ENCODE data around the gene SIL1. TPM values are rescaled to one million over a fixed set of nuclear protein-coding genes. Genes with fewer than 3 reads are reported as not detected.

Gene SIL1
- total RNA-seq, 1 donor: 31.7 TPM

DNA sequence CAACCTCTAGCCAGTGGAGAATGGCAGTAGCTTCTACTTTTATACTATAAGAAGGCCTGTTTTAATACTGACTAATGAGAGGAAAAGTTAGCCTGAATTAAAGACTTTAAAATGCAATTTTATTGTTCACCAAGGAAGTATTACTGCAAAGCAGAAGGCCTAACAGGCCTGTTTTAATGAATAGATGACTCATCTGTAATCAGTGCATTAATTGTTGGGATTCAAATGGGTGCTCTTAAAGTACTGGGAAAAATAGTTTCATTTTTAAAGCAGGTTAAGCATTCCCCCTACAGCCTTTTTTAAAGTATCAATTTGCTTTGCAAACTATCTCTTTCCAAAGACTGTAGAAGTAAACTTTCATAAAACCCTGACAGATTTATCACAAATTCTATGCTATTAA lies 147.7 kb downstream of the SIL1 start:
- no peak for DNase-seq (ENCODE audit: low read depth)
- no peak overlapping the region for H3K4me3 ChIP-seq (ENCODE audit: low read depth, low read length)
- TF ChIP-seq, protein P1, sequence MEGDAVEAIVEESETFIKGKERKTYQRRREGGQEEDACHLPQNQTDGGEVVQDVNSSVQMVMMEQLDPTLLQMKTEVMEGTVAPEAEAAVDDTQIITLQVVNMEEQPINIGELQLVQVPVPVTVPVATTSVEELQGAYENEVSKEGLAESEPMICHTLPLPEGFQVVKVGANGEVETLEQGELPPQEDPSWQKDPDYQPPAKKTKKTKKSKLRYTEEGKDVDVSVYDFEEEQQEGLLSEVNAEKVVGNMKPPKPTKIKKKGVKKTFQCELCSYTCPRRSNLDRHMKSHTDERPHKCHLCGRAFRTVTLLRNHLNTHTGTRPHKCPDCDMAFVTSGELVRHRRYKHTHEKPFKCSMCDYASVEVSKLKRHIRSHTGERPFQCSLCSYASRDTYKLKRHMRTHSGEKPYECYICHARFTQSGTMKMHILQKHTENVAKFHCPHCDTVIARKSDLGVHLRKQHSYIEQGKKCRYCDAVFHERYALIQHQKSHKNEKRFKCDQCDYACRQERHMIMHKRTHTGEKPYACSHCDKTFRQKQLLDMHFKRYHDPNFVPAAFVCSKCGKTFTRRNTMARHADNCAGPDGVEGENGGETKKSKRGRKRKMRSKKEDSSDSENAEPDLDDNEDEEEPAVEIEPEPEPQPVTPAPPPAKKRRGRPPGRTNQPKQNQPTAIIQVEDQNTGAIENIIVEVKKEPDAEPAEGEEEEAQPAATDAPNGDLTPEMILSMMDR (IDR thresholded peaks at IDR 0.05; ENCODE audit: insufficient read depth, low read length): no peak

DNA sequence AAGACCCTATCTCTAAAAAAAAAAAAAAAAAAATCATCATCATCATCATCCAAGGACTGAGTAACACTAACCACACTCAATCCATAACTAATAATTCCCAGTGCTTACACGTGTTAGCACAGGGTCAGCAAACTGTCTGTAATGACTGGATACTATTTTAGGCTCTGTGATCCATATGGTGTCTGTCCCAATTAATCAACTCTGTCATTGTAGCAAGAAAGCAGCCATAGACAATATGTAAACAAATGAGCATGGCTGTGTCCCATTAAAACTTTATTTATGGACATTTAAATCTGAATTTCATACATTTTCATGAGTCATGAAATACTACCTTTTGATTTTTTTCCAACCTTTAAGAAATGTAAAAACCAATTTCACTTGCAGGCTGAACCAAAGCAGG lies 148.4 kb downstream of the SIL1 start:
- TF ChIP-seq, protein P1 (IDR thresholded peaks at IDR 0.05; ENCODE audit: insufficient read depth, low read length): no peak
- no peak for DNase-seq (ENCODE audit: low read depth)
- H3K4me3 ChIP-seq (ENCODE audit: low read depth, low read length): no peak overlapping the region

DNA sequence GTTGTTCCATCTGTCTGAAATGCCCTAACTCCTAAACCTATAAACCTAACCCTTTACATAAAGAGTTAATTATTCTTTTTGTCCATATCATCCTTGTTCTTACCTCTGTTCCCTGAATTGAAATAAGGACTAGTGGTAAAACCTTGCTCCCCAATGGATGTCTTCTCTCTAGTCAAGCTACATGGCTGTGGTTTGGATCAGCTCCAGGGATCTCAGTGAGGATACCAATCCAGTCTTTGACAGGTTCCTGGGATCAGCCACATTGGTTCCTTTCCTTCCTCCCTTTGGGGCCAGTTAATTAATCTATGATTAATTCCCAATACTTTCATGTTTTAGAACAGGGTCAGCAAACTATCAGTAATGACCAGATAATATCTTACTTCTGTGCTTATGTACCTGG lies 151.6 kb downstream of the SIL1 start:
- peak; percentile 8 for DNase-seq (ENCODE audit: low read depth)
- no peak overlapping the region for H3K4me3 ChIP-seq (ENCODE audit: low read depth, low read length)
- TF ChIP-seq, protein P1 (IDR thresholded peaks at IDR 0.05; ENCODE audit: insufficient read depth, low read length): no peak

DNA sequence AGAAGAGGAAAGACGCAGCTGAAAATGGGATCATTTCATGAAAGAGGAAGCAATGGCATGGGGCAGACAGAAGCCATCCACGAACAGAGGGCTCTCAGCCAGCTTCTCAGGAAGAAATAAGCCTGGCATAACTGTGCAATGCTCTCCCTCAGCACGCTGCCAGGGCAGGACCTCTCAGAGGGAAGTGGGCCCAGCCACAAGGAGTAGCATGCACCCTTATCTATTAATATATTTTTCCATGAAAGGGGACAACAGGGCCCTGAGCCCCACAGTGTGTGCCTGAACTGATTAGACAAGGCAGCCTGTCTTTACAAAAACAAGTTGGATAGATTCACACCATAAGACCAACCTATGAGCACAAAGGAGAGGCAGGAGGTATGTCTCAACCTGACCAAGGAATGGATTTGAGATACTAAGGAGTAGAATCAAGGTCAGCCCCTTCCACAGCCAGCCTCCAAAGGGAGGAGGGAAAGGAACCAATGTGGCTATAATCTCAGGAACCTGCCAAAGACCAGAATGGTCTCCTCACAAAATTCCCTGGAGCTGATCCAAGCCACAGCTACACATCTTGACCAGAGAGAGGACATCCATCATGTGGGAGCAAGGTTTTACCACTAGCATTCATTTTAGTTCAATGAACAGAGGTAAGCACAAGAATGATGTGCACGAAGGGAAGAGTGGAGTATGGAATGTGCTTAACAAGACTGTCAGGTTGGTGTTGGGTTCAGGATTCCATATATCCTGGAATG lies 154.8 kb downstream of the SIL1 start:
- peak; percentile 53 for DNase-seq (ENCODE audit: low read depth)
- TF ChIP-seq, protein P1 (IDR thresholded peaks at IDR 0.05; ENCODE audit: insufficient read depth, low read length): no peak
- no peak overlapping the region for H3K4me3 ChIP-seq (ENCODE audit: low read depth, low read length)

DNA sequence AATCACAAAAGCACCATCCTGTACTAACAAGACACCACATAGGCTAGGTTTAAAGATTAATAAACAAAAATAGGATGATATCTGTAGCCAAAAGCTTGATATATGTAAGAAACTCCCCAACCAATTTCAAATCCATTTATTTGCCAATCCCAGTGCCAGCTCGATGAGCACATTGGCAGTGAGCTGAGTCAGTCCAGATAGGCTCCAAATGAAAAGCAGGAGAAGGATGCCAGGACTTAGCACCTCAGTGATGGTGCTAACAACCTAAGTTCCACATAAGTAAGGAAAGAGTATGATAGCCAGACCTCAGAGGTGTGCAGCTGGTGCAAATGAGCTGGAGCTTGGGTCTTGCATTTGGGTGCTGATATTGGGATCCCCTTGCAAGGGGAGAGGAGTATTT lies 158.1 kb downstream of the SIL1 start:
- no peak for DNase-seq (ENCODE audit: low read depth)
- no peak overlapping the region for H3K4me3 ChIP-seq (ENCODE audit: low read depth, low read length)
- TF ChIP-seq, protein P1 (IDR thresholded peaks at IDR 0.05; ENCODE audit: insufficient read depth, low read length): no peak

DNA sequence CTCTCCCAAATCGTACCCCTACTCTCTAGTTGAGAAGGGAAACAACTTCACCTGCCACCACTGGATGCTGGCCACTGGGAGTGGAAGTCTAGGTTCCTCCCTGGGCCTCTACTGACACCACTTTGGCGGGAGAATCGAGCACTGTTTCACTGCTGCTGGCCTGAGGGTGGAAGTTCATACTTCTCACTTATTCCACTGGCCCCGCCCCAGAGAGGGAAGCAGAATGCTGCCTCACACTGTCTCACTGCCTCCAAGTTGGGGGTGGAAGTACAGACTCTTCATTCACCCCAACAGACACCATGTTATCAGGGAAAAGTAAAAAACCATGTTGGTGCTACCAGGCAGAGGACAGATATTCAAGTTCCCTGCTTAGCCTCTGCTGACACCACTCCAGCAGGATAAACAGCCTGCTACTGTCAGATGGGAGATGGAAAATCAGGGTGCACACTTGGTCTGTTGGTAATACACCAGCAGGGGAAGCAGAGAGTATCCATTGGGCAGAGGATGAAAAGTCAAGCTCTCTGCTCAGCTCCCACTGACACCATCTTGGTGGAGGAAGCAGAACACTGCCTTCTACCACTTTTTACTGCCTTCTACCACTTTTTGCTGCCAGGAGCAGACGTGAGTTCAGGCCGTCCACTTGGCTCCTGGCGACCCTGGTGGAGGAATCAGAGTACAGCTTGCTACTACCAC lies 159.4 kb downstream of the SIL1 start:
- H3K4me3 ChIP-seq (ENCODE audit: low read depth, low read length): no peak overlapping the region
- TF ChIP-seq, protein P1 (IDR thresholded peaks at IDR 0.05; ENCODE audit: insufficient read depth, low read length): no peak
- DNase-seq (ENCODE audit: low read depth): no peak

Data from fibroblast of the aortic adventitia (primary cell).